ENCODE data around the gene AWAT1.
"Not testable (repeated sequence)": the region's sequence is repeated elsewhere in the genome, so short reads cannot be mapped to it uniquely, and the experiment has no call there.

AWAT1 gene

DNA sequence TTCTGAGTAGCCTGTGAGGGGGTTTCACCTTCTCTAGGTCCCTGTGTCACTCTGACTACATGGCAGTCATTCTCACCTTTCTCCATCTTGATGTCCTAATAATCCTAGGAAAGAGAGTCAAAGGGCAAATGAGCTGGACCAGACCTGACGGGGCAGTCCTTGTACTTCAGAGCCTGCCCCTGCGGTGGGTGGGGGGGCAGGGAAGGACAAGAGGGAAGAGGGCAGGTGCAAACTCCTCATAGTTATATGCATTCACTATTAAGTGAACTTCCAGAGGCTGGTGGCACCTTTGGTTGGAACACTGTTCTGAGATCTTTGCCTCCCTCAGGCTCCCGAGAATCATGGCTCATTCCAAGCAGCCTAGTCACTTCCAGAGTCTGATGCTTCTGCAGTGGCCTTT lies at the start of gene AWAT1:
TSS of gene AWAT1 (plus strand) at position 301 of the 400 bp plus-strand sequence. CDS start at position 342, 41 bp downstream.
- Histone ChIP-seq H3K27ac (no peak within 1 kb of the TSS), H3K9me3 (replicated peaks in 1 of 11) (no peaks in the 10 kb centered on the region), H4K20me1 (no peaks in the 10 kb centered on the region), H3K4me3 (no peak within 1 kb of the TSS), H3K4me1 (no peaks in the 10 kb centered on the region), H3K36me3 (no peaks in the 10 kb centered on the region), H3K27me3 (peaks cover 82 to 100% (median 97%) of the 10 kb centered on the region in 11 experiments), H3K9ac (no peak within 1 kb of the TSS), H3K4me2 (no peak within 1 kb of the TSS)
- no peak for TF ChIP-seq Cebpa-rat (IDR thresholded peaks at IDR 0.05)

DNA sequence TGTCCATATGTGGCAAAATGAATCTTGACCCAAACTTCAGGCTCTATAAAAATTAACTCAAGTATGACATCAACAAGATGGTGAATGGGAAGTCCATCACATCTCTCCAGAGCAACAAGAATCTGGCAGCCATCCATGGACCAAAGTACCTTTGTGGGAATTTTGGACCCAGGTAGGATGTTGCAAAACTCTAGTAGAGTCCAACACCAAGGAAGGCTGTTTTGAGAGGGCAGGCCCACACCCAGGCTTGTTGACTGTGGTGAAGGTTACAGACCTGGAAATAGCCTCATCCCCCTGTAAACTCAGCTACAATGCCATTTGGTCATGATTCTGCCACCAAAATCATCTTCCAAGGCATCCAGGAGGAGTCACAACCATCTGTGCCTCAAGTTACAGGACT lies 44.2 kb upstream of the AWAT1 start:
- peaks cover 7 to 45% (median 19%) of the 10 kb centered on the region in 11 experiments; a peak in 20 of 22 replicates for H3K9me3 ChIP-seq (replicated peaks in 1 of 11)
- no peaks in the 10 kb centered on the region for H4K20me1 ChIP-seq
- H3K36me3 ChIP-seq: no peaks in the 10 kb centered on the region
- no peak for TF ChIP-seq Cebpa-rat (IDR thresholded peaks at IDR 0.05)
- H3K4me3 ChIP-seq: no peak overlapping the region
- peaks cover 55 to 98% (median 79%) of the 10 kb centered on the region in 11 experiments for H3K27me3 ChIP-seq
- no peak overlapping the region for H3K4me2 ChIP-seq
- H3K27ac ChIP-seq: no peak overlapping the region
- H3K9ac ChIP-seq: no peak overlapping the region
- no peaks in the 10 kb centered on the region for H3K4me1 ChIP-seq

DNA sequence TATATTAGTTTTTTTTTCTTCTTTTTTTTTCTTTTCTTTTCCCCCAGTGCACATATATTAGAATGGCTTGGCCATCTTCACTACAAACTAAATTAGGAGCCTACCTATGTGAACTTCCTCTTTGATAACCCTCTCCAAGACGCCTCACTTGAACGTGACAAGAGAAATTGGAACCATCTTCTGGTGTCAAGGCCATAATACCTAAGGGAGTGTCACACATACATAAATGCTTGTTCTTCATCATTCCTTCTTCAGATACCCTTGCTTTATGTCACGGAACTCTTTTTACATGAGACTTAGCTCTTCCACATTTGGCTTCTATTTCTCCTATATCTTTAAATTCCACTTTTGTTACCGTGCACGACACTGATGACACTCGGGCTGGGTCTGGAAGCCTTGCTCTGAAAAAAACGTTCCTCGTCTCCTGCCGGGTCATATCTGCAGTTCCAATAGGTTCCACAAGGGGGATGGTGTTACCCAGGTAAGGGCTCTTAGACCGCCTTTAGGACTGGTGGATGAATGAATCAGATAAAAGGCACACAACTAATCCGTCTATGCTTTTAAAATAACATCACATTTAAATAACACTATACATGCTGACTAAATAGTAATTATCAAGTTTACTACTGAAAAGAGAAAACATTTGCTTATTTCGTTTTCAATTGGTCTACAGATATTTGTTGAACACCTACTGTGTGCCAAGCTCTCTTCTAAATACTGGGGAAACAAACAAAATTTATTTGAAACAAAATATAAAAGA lies 37.3 kb upstream of the AWAT1 start:
- Histone ChIP-seq H3K36me3 (no peaks in the 10 kb centered on the region), H4K20me1 (peaks cover 0 to 3% (median 0%) of the 10 kb centered on the region in 11 experiments; a peak in 2 of 22 replicates), H3K4me2 (no peak overlapping the region), H3K27ac (no peak overlapping the region), H3K9ac (no peak overlapping the region), H3K4me3 (no peak overlapping the region), H3K9me3 (replicated peaks in 1 of 11) (peaks cover 0 to 28% (median 7%) of the 10 kb centered on the region in 11 experiments; a peak in 14 of 22 replicates), H3K27me3 (peaks cover 58 to 100% (median 80%) of the 10 kb centered on the region in 11 experiments), H3K4me1 (no peaks in the 10 kb centered on the region)
- TF ChIP-seq Cebpa-rat (IDR thresholded peaks at IDR 0.05): no peak

DNA sequence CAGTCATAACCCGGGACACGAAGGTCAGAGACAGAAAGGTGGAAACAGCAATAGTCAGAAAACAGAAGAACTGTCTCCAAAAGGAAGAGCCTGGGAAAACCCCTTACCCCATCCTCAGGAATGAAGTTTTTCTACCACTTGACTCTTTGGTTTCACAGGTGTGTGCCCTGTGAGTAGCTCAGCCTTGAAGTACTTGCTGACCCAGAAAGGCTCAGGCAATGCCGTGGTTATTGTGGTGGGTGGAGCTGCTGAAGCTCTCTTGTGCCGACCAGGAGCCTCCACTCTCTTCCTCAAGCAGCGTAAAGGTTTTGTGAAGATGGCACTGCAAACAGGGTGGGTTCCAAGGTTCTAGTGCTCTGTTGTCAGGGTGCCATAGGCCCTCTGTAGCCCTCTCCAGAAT lies 32.7 kb upstream of the AWAT1 start:
- Histone ChIP-seq H3K9ac (no peak overlapping the region), H3K27me3 (peaks cover 81 to 100% (median 98%) of the 10 kb centered on the region in 11 experiments), H3K4me3 (no peak overlapping the region), H3K4me2 (no peak overlapping the region), H3K4me1 (no peaks in the 10 kb centered on the region), H3K36me3 (no peaks in the 10 kb centered on the region), H3K9me3 (replicated peaks in 1 of 11) (peaks cover 0 to 8% (median 0%) of the 10 kb centered on the region in 11 experiments; a peak in 2 of 22 replicates), H4K20me1 (peaks cover 0 to 5% (median 0%) of the 10 kb centered on the region in 11 experiments; a peak in 2 of 22 replicates), H3K27ac (no peak overlapping the region)
- no peak for TF ChIP-seq Cebpa-rat (IDR thresholded peaks at IDR 0.05)

DNA sequence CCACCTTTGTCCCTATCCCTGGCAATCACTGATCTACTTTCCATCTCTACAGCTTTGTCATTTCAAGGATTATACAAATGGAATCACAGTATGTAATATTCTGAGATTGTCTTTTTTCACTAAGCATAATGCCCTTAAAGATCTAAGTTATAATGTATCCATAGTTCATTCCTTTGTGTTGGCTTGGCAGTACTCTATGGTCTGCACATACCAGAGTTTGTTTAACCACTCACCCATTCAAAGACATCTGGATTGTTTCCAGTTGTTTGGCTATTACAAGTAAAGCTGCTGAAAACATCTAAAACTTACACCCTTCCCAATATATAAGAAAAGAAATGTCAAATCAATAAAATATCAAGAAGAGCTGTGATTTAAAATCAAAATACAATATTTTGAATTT lies 26.0 kb upstream of the AWAT1 start:
- Histone ChIP-seq H3K36me3 (no peaks in the 10 kb centered on the region), H4K20me1 (no peaks in the 10 kb centered on the region), H3K9ac (no peak overlapping the region), H3K27me3 (peaks cover 30 to 65% (median 45%) of the 10 kb centered on the region in 11 experiments), H3K4me1 (no peaks in the 10 kb centered on the region), H3K27ac (no peak overlapping the region), H3K4me3 (no peak overlapping the region), H3K9me3 (replicated peaks in 1 of 11) (peaks cover 0 to 8% (median 0%) of the 10 kb centered on the region in 11 experiments; a peak in 1 of 22 replicates), H3K4me2 (no peak overlapping the region)
- no peak for TF ChIP-seq Cebpa-rat (IDR thresholded peaks at IDR 0.05)

DNA sequence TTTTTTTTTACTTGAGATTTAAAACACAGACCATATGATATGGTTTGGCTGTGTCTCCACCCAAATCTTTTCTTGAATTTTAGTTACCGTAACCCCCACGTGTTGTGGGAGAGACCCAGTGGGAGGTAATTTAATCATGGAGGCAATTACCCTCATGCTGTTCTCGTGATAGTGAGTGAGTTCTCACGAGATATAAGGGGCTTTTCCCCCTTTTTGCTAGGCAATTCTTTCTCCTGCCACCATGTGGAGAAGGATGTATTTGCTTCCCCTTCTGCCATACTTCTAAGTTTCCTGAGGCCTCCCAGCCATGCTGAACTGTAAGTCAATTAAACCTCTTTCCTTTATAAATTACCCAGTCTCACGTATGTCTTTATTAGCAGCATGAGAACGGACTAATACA lies 24.9 kb upstream of the AWAT1 start:
- not testable (repeated sequence) for H3K4me1 ChIP-seq; H3K9me3 ChIP-seq (replicated peaks in 1 of 11); H3K4me3 ChIP-seq; H3K27ac ChIP-seq; H3K36me3 ChIP-seq; H4K20me1 ChIP-seq; H3K9ac ChIP-seq; H3K4me2 ChIP-seq
- peaks cover 19 to 55% (median 34%) of the 10 kb centered on the region in 11 experiments for H3K27me3 ChIP-seq

DNA sequence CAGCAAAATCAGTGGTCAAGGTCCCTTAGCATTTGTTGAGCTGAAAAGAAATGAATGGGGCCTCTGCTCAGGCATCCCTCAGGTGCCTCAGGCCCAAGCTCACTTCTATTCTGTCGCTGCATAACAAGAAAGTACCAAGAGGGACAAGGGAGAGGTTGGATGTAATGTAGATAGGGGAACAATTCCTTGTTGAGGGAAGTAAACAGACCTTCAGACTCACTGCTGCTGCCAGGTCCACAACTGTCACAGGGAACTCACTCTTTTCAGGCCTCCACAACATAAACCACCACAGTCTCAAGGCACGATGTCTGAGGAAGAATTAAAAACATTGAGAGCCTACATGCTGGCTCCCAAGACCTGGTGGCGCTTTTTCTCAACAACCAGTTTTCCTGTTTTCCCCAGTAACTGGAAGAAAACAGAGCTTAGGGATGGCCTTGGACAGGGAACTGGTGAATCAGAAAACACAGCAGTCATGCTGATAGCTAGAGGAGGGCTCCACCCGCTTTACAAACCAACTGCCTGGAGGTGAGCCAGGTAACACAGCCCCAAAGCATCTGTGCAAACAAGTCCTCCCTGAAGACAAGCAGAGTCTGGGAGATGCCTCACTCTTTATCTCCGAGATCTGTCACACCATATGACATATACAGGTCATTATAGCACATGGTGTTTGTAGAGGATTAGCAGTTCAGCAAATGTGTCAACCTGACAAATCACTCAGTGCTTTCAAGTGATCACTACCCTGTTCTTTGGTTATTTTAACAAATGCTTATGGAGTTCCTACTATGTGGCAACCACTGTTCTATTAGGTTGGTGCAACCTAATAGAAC lies 14.3 kb upstream of the AWAT1 start:
- no peaks in the 10 kb centered on the region; a peak in 2 of 22 replicates for H4K20me1 ChIP-seq
- TF ChIP-seq Cebpa-rat (IDR thresholded peaks at IDR 0.05): no peak
- H3K4me3 ChIP-seq: no peak overlapping the region
- H3K4me1 ChIP-seq: peaks cover 0 to 3% (median 0%) of the 10 kb centered on the region in 10 experiments; a peak in 2 of 20 replicates
- H3K9ac ChIP-seq: no peak overlapping the region
- H3K36me3 ChIP-seq: no peaks in the 10 kb centered on the region
- H3K9me3 ChIP-seq (replicated peaks in 1 of 11): peaks cover 28 to 34% (median 31%) of the 10 kb centered on the region in 11 experiments
- peaks cover 71 to 95% (median 87%) of the 10 kb centered on the region in 11 experiments for H3K27me3 ChIP-seq
- H3K27ac ChIP-seq: no peak overlapping the region
- H3K4me2 ChIP-seq: no peak overlapping the region

DNA sequence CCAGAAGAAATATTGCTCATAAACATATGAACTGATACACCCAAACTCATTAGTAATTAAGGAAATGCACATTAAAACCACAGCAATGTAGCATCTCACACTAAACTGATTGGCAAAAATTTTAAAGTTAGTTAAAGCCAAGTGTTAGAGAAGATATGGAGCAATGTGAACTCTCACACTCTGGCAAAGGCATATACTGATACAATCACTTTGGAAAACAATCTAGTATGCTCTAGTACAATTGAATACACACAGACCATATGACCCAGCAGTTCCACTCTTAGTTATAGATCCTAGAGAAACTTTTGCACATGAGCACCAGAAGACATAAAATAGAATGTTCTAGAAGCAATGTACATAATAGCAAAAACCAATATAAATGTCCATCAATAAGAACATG lies 8.4 kb upstream of the AWAT1 start:
- Histone ChIP-seq H3K36me3 (no peaks in the 10 kb centered on the region), H3K4me3 (no peak overlapping the region), H3K27me3 (peaks cover 65 to 98% (median 91%) of the 10 kb centered on the region in 11 experiments), H3K9me3 (replicated peaks in 1 of 11) (no peaks in the 10 kb centered on the region), H3K4me1 (no peaks in the 10 kb centered on the region), H4K20me1 (no peaks in the 10 kb centered on the region), H3K27ac (no peak overlapping the region), H3K9ac (no peak overlapping the region), H3K4me2 (no peak overlapping the region)
- TF ChIP-seq Cebpa-rat (IDR thresholded peaks at IDR 0.05): no peak

DNA sequence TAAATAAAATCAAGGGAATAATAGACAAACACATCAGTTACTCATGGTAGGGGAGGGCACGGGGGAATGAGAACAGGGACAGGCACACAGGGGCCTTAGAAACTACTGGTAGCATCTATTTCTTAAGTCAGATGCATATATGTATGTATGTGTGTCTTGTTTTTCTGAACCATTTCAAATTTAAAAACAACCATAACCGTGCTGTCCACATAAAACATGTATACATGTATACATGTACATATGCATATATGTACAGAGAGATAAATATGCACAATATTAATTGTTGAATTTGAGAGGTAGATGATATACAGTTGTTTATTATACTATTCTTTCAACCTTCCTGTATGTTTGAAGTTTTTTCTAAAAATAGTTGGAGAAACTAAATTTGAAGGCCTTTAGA lies 7.8 kb upstream of the AWAT1 start:
- Histone ChIP-seq H3K9me3 (replicated peaks in 1 of 11) (no peaks in the 10 kb centered on the region), H3K4me1 (no peaks in the 10 kb centered on the region)

More for the DNA sequence above, 7.8 kb upstream of the AWAT1 start:
- Histone ChIP-seq H3K4me2 (no peak overlapping the region), H3K36me3 (no peaks in the 10 kb centered on the region), H3K27me3 (peaks cover 66 to 98% (median 92%) of the 10 kb centered on the region in 11 experiments), H3K4me3 (no peak overlapping the region), H3K9ac (no peak overlapping the region), H3K27ac (no peak overlapping the region), H4K20me1 (no peaks in the 10 kb centered on the region)
- no peak for TF ChIP-seq Cebpa-rat (IDR thresholded peaks at IDR 0.05)
